Effector memory CD8-positive, alpha-beta T cell (primary cell): ENCODE measurements around the gene KNCN.

Source experiments
- ATAC-seq: fragments of 150-1000 bp; cut with Tn5 transposase; replicated peaks from 2 replicates; pipeline ENCODE4 v1.10.0; 2021; ENCODE audit warnings: mild to moderate bottlenecking, moderate library complexity
- DNase-seq, 3 experiments: peaks; one replicate each; pipeline ENCODE4 v3.0.0; 2021
- H3K27ac Mint-ChIP-seq, 2 donors: one replicate each; pipeline ENCODE4 v1.8.0; 2022; ENCODE audit warnings: mild to moderate bottlenecking in 2 of 2, mixed read lengths in 2 of 2, moderate library complexity in 2 of 2
- H3K27me3 Mint-ChIP-seq, 2 donors: one replicate each; pipeline ENCODE4 v1.8.0; 2022; ENCODE audit warnings: mixed read lengths in 2 of 2
- H3K36me3 Mint-ChIP-seq: one replicate; pipeline ENCODE4 v1.8.0; 2022; ENCODE audit warnings: mild to moderate bottlenecking, moderate library complexity, mixed read lengths; ENCODE audit not compliant: insufficient read depth
- H3K4me1 Mint-ChIP-seq, 2 donors: one replicate each; pipeline ENCODE4 v1.8.0; 2022; ENCODE audit warnings: low read depth in 2 of 2, mixed read lengths in 2 of 2
- H3K4me3 Mint-ChIP-seq, 2 donors: one replicate each; pipeline ENCODE4 v1.8.0; 2022; ENCODE audit warnings: mild to moderate bottlenecking in 2 of 2, mixed read lengths in 2 of 2, moderate library complexity in 2 of 2
- H3K9me3 Mint-ChIP-seq, 2 donors: one replicate each; pipeline ENCODE4 v1.8.0; 2022; ENCODE audit warnings: mixed read lengths in 2 of 2

KNCN gene

DNA sequence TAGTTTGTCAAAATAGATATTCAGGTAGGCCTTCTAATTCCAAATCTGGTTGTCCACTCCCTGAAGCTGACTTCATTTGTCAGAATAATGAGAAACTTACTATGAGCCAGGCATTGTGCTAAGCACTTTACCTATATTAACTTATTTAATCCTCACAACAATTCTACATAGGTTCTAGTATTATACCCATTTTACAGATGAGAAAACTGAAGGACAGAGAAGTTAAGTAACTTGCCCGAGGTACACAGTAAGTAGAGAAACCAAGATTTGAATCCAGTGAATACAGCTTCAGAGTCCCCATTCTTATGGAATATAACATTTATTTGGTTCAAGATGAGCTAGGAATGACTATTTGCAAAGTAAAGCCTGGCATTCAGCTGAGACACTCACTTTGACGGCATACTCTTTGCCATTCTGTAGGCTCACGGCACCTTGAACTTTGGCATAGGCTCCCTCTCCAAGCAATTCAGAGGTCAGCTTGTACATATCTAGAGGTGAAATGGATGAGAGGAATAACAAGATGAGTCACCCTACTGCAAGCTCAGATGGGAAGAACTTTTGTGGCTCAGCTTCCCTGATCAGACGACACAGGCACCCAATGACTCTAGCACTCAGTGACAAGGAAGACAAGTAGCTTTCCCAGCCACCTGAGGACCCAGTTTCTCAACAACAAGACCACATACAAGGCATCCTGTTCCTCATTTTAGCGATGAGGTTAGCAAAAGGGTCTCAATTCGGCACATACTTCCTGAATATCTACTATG lies 28.9 kb upstream of the KNCN start:
- Mint-ChIP-seq H3K27ac (peak overlapping the region; percentile 90 to 91), H3K4me3 (peak overlapping the region; percentile 54 to 56), H3K36me3 (peaks cover 41% of the 10 kb centered on the region), H3K27me3 (no peaks in the 10 kb centered on the region), H3K4me1 (peaks cover 30 to 34% of the 10 kb centered on the region in 2 donors), H3K9me3 (no peaks in the 10 kb centered on the region)
- DNase-seq, result no peak
- no peak for ATAC-seq

DNA sequence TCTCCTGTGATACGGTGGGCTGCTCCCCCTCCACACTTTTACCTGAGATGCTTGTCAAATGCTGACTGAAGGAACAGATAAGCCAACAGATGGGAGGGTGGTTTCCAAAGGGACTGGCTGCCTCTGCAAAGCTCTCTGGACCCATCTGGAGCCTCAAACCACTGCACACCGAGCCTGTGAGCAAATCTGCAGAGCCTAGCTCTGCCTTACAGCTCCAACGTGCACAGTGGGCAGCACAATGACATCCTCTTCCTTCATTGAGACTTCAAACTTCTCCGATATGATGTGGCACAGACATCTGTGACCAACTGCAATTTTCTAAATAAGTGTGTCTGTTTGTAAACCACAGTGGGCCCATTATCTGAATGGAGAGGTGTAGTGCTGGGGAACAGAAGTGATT lies 26.2 kb upstream of the KNCN start:
- DNase-seq (no peak), ATAC-seq (no peak)
- Mint-ChIP-seq H3K9me3 (no peaks in the 10 kb centered on the region), H3K36me3 (peaks cover 41% of the 10 kb centered on the region), H3K4me3 (no peak overlapping the region), H3K4me1 (peaks cover 19 to 28% of the 10 kb centered on the region in 2 donors), H3K27ac (peak overlapping the region; percentile 58 to 62), H3K27me3 (no peaks in the 10 kb centered on the region)

DNA sequence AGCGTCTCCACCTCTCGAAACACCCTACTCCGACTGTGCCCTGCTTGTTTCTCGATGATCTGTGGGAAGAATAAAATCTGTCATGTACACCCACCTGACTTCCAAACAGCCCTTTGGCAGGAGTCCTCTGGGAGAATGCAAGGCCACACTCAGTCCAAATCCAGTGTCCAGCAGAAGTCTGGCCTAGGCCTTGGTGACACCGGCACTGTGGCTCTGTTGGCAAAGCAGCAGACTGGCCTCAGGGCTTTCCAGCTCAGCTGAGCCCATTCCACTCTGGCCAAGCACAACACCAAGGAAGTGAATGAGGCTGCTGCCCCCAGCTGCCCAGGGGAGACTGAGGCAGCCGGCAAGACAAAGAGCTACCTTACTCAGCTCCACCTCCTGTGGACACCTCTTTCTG lies 25.1 kb upstream of the KNCN start:
- H3K9me3 Mint-ChIP-seq, result no peaks in the 10 kb centered on the region
- DNase-seq, result no peak
- no peak overlapping the region for H3K4me3 Mint-ChIP-seq
- H3K36me3 Mint-ChIP-seq, result peaks cover 41% of the 10 kb centered on the region
- no peaks in the 10 kb centered on the region for H3K27me3 Mint-ChIP-seq
- no peak overlapping the region for H3K27ac Mint-ChIP-seq
- no peak for ATAC-seq
- peaks cover 9 to 17% of the 10 kb centered on the region in 2 donors for H3K4me1 Mint-ChIP-seq

DNA sequence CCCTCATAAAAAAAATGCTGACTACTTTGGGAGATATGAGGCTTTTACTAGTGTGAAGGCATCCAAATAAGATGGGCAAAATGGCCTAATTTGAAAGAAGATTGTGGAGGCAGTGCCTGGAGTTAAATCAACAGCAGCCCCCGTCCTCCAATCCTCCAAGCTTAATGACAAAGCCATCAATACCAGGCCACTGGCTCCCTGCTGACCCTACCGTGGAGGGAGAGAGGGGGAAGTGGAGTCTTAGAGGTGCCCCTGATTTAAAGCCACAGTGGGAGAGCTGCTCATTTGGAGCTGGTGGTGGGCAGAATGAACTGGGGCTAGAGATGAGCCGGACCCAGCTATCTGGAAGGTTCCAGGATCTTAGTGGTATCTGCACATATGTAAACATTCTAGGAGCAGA lies 24.3 kb upstream of the KNCN start:
- Mint-ChIP-seq H3K9me3 (no peaks in the 10 kb centered on the region), H3K4me1 (peaks cover 4 to 9% of the 10 kb centered on the region in 2 donors), H3K27me3 (no peaks in the 10 kb centered on the region), H3K36me3 (peaks cover 36% of the 10 kb centered on the region), H3K27ac (no peak overlapping the region), H3K4me3 (no peak overlapping the region)
- DNase-seq (no peak), ATAC-seq (no peak)

DNA sequence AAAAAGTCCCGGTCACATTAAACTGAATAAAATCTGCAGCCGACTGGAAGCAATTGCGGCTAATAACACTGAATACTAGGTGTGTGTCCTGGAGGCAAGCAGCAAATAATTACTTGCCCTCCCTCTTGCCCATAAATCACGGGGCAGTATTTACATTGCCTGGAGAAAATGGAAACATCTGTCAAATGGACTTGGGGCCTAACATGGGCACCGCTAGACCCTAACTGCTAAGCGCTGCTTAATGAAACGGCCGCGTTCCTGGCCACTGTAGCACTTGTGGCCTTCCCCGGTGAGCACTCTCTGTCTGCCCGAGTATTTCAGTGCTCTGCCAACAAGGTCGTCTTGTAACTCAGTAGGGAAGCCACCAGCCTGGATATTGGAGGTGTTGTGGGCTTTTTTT lies 23.9 kb upstream of the KNCN start:
- Mint-ChIP-seq H3K36me3 (peaks cover 38% of the 10 kb centered on the region), H3K27ac (no peak overlapping the region), H3K27me3 (no peaks in the 10 kb centered on the region), H3K4me3 (no peak overlapping the region), H3K9me3 (no peaks in the 10 kb centered on the region), H3K4me1 (peaks cover 0 to 5% of the 10 kb centered on the region in 2 donors)
- DNase-seq (no peak), ATAC-seq (no peak)

DNA sequence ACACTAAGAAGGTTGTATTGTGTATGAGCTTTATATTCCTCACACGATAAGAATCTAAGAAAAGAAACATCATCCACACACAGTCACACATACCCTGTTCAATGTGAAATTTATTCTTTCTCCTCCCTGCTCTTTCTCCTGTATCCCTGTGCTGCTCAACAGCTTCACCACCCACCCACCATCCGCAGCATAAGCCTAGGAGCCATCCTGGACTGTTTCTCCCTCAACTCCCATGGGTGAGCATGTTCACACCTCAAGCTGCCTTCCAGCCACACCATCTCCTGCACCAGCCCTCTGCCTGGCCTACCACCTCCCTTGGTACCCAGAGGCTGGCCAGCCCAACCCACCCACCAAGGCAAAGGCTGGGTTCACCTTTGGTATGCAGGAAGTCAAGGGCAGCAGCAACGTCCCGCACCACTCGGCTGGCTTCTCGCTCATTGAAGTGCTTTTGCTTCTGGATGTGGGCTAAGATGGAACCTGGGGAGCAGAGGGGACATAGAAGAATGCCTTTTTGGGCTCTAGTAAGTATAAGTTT lies 20.3 kb upstream of the KNCN start:
- H3K4me1 Mint-ChIP-seq, result peaks cover 0 to 3% of the 10 kb centered on the region in 2 donors
- ATAC-seq, result no peak
- no peaks in the 10 kb centered on the region for H3K9me3 Mint-ChIP-seq
- no peak for DNase-seq
- peaks cover 29% of the 10 kb centered on the region for H3K36me3 Mint-ChIP-seq
- H3K27me3 Mint-ChIP-seq, result no peaks in the 10 kb centered on the region
- no peak overlapping the region for H3K27ac Mint-ChIP-seq
- H3K4me3 Mint-ChIP-seq, result no peak overlapping the region

DNA sequence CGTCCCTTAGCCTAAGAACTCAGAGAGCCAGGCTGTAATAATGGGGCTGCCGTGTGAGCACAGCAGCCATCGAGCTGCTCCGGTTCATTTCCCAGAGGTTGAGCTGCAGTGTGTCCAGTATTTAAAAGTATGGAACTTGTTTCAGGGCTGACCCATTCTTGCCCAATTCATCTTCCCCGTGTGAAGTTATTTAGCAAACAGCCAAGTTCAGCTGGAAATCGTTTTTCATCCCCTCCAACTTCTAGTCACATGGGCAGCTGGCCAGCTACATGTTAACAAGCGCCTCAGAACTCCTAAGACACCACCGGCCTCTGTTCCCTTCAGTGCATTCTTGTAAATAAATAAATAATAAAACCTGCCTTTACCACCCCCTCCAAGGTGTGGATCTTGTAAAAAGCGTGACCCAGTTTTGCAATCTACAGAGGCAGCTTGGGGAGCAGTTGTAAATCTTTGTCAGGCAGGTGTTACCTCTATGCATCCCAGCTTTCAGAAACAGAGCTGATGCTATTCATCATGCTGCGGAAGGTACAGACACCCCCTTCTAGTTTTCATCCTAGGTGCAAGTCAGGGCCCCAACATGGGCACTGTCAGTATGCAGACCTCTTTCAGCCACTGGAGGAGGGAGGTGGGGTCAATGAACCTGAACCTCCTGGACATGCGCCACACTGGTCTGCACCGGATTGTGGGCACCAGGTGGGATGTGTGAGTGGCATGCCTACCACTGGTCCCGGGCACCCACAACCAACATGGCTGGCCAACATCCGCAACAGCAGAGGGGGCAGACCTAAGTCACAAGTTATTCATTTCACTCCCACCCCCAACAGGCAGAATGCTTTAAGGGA lies 18.7 kb upstream of the KNCN start:
- H3K27me3 Mint-ChIP-seq, result no peaks in the 10 kb centered on the region
- H3K9me3 Mint-ChIP-seq, result no peaks in the 10 kb centered on the region
- peaks cover 0 to 3% of the 10 kb centered on the region in 2 donors for H3K4me1 Mint-ChIP-seq
- DNase-seq (no peak), ATAC-seq (no peak)
- H3K4me3 Mint-ChIP-seq, result no peak overlapping the region
- H3K36me3 Mint-ChIP-seq, result peaks cover 30% of the 10 kb centered on the region
- no peak overlapping the region for H3K27ac Mint-ChIP-seq

DNA sequence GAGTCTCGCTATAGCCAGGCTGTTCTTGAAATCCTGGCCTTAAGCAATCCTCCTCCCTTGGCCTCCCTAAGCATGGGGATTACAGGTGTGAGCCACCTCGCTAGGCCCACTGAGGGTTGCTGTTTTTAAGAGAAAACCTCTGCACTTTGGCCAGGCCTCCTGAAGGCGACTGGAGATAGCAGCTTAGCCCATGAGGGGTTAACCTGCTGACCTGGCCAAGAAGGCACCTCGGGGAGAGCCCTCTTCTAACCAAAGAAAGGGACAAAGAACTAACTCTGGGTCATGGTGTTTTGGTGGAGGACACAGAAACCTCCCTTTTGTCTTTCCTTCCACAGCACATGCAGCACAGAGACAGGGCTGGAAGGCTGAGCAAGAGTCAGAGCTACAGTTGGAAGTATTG lies 17.7 kb upstream of the KNCN start:
- Mint-ChIP-seq H3K9me3 (no peaks in the 10 kb centered on the region), H3K4me3 (no peak overlapping the region), H3K36me3 (peaks cover 39% of the 10 kb centered on the region), H3K27ac (no peak overlapping the region), H3K4me1 (peaks cover 0 to 3% of the 10 kb centered on the region in 2 donors), H3K27me3 (no peaks in the 10 kb centered on the region)
- ATAC-seq (no peak), DNase-seq (no peak)

DNA sequence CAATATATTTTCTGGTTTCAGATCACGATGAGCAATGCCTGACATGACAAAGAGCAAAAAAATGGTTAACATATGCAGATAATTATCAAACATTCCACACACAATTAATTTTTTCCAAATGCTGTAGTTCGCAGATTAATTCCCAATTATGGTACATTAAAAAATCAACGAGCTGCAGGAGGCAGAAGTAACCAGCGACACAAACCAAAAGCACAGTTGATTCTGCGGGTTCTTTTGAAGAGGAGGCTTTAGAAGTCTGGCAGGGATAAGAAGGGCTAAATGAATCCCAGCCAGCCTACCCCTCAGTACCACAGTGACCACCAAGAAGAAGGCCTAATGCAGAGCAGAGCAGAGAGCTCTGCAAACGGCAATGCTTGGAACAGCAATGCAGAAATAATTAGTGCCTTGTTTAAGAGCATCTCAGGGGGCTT lies 17.0 kb upstream of the KNCN start:
- peaks cover 0 to 3% of the 10 kb centered on the region in 2 donors for H3K4me1 Mint-ChIP-seq

DNA sequence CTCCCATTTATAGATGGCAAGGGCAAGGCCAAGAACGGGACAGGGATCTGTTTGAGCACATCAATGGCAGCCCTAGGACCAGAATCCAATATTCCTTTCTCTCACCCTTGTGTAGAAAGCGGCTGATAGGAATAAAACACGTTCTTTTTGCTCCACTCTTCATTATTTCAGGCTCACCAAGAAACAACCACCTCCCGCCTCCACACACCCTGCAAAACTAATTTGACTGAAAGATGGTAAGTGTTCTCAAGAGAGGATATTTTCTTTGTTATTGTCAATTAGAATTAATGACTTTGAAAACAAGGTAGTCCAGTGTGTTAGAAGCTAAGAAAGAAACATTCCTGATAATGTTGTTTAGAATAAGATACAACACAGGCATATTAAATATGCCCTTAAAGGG lies 11.9 kb upstream of the KNCN start:
- ATAC-seq (no peak), DNase-seq (no peak)
- H3K36me3 Mint-ChIP-seq, result peaks cover 53% of the 10 kb centered on the region
- H3K27ac Mint-ChIP-seq, result peak overlapping the region in 1 of 2 donors; percentile 22
- no peaks in the 10 kb centered on the region for H3K9me3 Mint-ChIP-seq
- peaks cover 0 to 3% of the 10 kb centered on the region in 2 donors for H3K4me1 Mint-ChIP-seq
- H3K27me3 Mint-ChIP-seq, result no peaks in the 10 kb centered on the region
- no peak overlapping the region for H3K4me3 Mint-ChIP-seq

More for the DNA sequence above, 17.0 kb upstream of the KNCN start:
- Mint-ChIP-seq H3K27me3 (no peaks in the 10 kb centered on the region), H3K27ac (no peak overlapping the region), H3K36me3 (peaks cover 41% of the 10 kb centered on the region), H3K9me3 (no peaks in the 10 kb centered on the region), H3K4me3 (no peak overlapping the region)
- ATAC-seq (no peak), DNase-seq (no peak)

DNA sequence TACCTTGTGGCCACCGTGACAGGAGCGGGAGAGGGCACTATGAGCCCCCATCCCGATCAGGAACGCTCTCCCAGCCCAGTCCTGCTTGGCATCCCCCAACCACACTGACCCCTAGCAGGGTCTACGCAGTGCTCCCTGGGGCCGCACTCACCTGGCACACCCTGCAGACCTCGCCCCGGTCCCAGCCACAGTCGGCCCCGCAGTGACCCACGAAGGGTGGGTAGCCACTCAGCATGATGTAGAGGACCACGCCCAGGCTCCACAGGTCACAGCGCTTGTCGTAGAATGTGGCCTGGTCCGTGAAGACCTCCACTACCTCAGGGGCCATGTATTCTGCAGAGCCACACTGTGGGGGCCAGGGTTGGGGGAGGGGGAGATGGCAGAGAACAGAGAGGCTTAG lies 11.1 kb upstream of the KNCN start:
- Mint-ChIP-seq H3K4me3 (no peak overlapping the region), H3K36me3 (peaks cover 45% of the 10 kb centered on the region)

DNA sequence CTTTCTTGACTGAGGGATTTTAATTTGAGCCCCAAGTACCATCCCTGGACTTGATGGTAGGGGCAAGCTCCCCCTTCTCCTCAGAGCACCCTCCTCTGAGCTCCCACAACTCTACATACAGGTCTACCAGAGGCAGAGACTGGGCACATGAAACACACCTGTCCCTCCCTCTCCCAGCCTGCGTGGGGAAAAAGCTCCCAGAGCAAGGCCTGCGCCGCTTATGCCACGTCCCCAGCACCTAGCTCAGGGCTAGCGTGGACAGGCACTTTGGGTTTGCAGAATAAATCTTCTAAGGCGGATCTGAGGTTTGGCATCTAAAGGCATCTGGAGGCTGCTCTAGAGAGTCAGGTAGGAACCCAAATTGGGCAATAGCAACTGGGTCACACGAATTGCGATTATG lies 7.5 kb upstream of the KNCN start:
- no peaks in the 10 kb centered on the region for H3K9me3 Mint-ChIP-seq
- H3K27ac Mint-ChIP-seq, result peak overlapping the region in 1 of 2 donors; percentile 72
- ATAC-seq (no peak), DNase-seq (no peak)
- H3K4me3 Mint-ChIP-seq, result no peak overlapping the region
- peaks cover 0 to 10% of the 10 kb centered on the region in 2 donors for H3K4me1 Mint-ChIP-seq
- peaks cover 31% of the 10 kb centered on the region for H3K36me3 Mint-ChIP-seq
- H3K27me3 Mint-ChIP-seq, result no peaks in the 10 kb centered on the region

More for the DNA sequence above, 11.1 kb upstream of the KNCN start:
- Mint-ChIP-seq H3K27ac (peak overlapping the region in 1 of 2 donors; percentile 75), H3K27me3 (no peaks in the 10 kb centered on the region), H3K9me3 (no peaks in the 10 kb centered on the region), H3K4me1 (peaks cover 0 to 2% of the 10 kb centered on the region in 2 donors)
- DNase-seq (no peak), ATAC-seq (no peak)

DNA sequence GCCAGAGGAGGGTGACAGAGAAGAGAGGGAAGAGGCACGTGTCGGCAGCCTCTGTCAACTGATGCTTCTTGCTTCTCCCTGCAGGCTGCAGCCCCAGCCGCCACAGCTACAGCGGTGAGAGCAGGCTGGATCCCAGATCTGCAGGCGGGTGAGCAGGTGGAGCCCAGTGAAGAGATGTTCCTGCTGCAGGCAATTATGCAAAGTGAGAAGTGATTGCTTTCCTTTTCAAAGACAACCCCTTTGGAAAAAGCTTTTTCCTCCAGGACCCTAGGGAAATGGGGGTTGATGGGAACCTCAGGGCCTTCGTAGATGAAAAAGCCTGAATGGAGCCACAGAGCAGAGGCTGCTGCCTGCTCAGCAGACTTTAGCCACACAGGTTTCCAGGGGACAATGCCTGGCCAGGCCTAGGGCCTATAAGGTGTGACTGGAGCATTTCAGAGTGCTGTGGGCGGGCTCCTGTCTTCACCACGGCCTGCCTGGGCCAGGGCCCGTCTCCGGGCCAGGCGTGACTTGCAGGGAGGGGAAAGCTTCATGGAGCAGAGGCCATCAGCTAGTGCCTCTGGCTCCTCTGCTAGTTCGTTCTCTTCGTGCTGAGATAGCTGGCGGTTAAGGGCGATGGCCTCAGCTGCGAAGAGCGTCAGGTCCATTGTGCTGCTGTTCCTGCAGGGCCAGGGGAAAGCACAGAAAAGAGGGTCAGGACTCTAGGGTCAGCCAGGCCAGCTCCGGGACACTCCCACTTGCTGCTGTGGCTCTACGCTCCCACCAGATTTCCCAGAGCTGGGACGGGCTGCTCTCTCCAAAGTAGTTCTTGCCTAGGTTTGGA lies 6.9 kb upstream of the KNCN start:
- peaks cover 0 to 10% of the 10 kb centered on the region in 2 donors for H3K4me1 Mint-ChIP-seq
- DNase-seq, result no peak
- no peaks in the 10 kb centered on the region for H3K9me3 Mint-ChIP-seq
- no peak overlapping the region for H3K4me3 Mint-ChIP-seq
- peaks cover 25% of the 10 kb centered on the region for H3K36me3 Mint-ChIP-seq
- ATAC-seq, result no peak
- peak overlapping the region in 1 of 2 donors; percentile 72 for H3K27ac Mint-ChIP-seq
- no peaks in the 10 kb centered on the region for H3K27me3 Mint-ChIP-seq
